Measurements from ENCODE around the gene CARD8.
A peak's percentile ranks its signal among the peaks of the same experiment; 100 is the strongest.

CARD8 gene

DNA sequence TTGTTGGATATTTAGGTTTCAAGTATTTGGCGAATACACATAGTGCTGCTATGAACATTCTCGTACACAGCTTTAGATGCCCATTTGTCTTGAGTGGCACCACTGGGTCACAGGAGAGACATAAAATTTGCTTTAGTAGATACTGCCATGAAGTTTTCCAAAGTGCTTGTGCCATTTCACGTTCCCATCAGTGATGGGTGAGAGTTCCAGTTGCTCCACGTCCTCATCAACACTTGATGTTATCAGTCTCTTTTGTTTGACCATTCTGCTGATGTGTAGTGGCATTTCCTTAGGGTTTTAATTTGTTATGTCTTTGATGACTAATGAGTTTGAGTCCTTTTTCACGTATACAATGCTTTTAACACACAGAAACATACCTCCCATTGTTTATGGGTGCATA lies 74.2 kb downstream of the CARD8 start:
- TF ChIP-seq ZFX (IDR thresholded peaks at IDR 0.05; ENCODE audit: borderline replicate concordance): no peak
- H3K27ac ChIP-seq: no peak overlapping the region

GRCh38 chr19:48176226-48176625 lies 79.5 kb downstream of the CARD8 start:
- no peak overlapping the region for H3K27ac ChIP-seq
- no peak for TF ChIP-seq CTCF (IDR thresholded peaks at IDR 0.05)

- H3K27ac ChIP-seq: no peak overlapping the region
- TF ChIP-seq ZFX (IDR thresholded peaks at IDR 0.05; ENCODE audit: borderline replicate concordance) (no peak), CTCF (IDR thresholded peaks at IDR 0.05) (no peak)
Measured at GRCh38 chr19:48175578-48175977, 80.1 kb downstream of the CARD8 start.

DNA sequence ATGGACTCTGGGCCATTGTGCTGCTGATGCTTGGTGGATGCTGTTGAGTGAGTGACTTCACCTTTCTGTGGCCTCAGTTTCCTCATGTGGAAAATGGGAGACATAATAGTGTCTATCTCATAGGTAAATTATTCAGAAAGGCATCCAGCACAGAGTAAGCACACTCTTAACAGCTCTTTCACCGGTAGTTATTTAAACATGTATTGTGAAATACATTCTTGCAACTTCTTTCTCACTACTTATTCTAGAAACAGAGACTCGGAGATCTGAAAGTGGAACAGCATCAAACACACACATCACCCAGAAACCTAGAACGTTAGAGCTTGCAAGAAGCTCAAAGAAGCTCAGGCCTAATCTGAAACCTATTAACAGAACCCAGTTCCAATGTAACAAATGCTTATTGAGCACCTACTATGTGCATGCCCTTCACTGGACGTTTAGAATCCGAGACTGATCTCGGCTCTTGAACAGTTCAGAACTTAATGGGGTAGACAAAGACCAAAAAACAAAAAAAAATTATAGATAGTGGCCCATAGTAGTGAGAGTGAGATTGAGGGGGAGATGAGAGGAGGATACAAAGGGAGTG lies 81.2 kb downstream of the CARD8 start:
- H3K27ac ChIP-seq: no peak overlapping the region

GRCh38 chr19:48171710-48172109 lies 84.0 kb downstream of the CARD8 start:
- H3K27ac ChIP-seq: no peak overlapping the region
- TF ChIP-seq ZFX (IDR thresholded peaks at IDR 0.05; ENCODE audit: borderline replicate concordance) (no peak), CTCF (IDR thresholded peaks at IDR 0.05) (no peak)

More for the DNA sequence above, 81.2 kb downstream of the CARD8 start:
- TF ChIP-seq CTCF (IDR thresholded peaks at IDR 0.05) (no peak), ZFX (IDR thresholded peaks at IDR 0.05; ENCODE audit: borderline replicate concordance) (no peak)

GRCh38 chr19:48170817-48171347 lies 84.8 kb downstream of the CARD8 start:
- no peak for TF ChIP-seq ZFX (IDR thresholded peaks at IDR 0.05; ENCODE audit: borderline replicate concordance)
- TF ChIP-seq CTCF (IDR thresholded peaks at IDR 0.05): no peak

GRCh38 chr19:48169939-48170803 lies 85.5 kb downstream of the CARD8 start, which contains the start of the genes LIG1 and ZSWIM9:
LIG1 (minus strand) TSS chr19:48170344; CDS start chr19:48165566, 4,778 bp downstream.
ZSWIM9 (plus strand) TSS chr19:48170680; CDS start chr19:48171803, 1,123 bp downstream.
- TF ChIP-seq CTCF (IDR thresholded peaks at IDR 0.05): no peak
- no peak for TF ChIP-seq ZFX (IDR thresholded peaks at IDR 0.05; ENCODE audit: borderline replicate concordance)
- H3K27ac ChIP-seq: peak within 1 kb of the TSS; percentile 92

More at GRCh38 chr19:48170817-48171347, 84.8 kb downstream of the CARD8 start:
- H3K27ac ChIP-seq: peak overlapping the region; percentile 92

Measured in 22Rv1 (cell line).